Measurements from ENCODE around the gene LCN12.

DNA sequence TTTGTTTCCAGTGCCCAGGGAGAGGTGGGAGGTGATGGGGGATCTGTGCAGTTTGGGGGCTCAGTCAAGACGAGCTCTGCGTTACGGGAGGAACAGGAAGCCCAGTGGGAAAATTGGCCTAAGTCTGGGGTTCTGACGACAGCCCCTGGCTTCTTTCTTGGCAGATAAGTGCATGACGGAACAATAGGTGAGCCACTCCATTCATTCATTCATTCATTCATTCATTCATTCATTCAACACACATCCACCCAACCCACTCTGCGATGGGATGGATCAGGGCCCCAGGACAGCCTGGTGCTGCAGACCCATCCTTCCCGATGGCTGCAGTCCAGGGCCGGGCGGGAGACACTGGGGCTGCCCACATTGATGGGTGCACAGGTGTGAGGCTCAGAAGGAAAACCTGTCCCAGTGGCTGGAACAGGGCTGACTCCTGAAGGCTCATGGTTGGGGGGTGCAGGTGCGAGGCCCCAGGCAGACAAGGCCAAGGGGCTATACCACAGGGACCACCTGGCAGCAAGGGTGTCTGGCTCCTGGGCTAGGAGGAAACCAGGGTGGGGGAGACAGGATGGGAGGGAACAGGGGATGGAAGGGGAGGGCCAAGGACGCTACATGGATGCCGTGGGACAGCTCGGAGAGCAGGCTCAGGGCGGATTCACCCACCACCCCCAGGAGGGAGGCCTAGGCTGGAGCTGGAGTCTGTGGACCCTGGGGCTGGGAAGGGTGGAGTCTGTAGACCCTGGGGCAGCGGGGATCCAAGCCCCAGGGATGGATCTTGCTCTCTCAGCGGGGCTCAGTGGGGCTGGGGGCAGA, 28.8 kb downstream of the LCN12 start:
- TF ChIP-seq, protein P1, sequence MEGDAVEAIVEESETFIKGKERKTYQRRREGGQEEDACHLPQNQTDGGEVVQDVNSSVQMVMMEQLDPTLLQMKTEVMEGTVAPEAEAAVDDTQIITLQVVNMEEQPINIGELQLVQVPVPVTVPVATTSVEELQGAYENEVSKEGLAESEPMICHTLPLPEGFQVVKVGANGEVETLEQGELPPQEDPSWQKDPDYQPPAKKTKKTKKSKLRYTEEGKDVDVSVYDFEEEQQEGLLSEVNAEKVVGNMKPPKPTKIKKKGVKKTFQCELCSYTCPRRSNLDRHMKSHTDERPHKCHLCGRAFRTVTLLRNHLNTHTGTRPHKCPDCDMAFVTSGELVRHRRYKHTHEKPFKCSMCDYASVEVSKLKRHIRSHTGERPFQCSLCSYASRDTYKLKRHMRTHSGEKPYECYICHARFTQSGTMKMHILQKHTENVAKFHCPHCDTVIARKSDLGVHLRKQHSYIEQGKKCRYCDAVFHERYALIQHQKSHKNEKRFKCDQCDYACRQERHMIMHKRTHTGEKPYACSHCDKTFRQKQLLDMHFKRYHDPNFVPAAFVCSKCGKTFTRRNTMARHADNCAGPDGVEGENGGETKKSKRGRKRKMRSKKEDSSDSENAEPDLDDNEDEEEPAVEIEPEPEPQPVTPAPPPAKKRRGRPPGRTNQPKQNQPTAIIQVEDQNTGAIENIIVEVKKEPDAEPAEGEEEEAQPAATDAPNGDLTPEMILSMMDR (IDR thresholded peaks at IDR 0.05; ENCODE audit: low read depth, low read length): no peak
- TF ChIP-seq, protein P2, sequence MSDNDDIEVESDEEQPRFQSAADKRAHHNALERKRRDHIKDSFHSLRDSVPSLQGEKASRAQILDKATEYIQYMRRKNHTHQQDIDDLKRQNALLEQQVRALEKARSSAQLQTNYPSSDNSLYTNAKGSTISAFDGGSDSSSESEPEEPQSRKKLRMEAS (IDR thresholded peaks at IDR 0.05; ENCODE audit: low read depth, low read length): no peak

Measured in NB4 (cell line).